NCI-H524 treated with DMSO at 0.1 percent for 48 hours (cell line): ENCODE results near the gene PIGA.

Source experiments
- DNase-seq: peaks from one replicate; lab custom pipeline; 2025; lab: John Stamatoyannopoulos, UW

PIGA gene

DNA sequence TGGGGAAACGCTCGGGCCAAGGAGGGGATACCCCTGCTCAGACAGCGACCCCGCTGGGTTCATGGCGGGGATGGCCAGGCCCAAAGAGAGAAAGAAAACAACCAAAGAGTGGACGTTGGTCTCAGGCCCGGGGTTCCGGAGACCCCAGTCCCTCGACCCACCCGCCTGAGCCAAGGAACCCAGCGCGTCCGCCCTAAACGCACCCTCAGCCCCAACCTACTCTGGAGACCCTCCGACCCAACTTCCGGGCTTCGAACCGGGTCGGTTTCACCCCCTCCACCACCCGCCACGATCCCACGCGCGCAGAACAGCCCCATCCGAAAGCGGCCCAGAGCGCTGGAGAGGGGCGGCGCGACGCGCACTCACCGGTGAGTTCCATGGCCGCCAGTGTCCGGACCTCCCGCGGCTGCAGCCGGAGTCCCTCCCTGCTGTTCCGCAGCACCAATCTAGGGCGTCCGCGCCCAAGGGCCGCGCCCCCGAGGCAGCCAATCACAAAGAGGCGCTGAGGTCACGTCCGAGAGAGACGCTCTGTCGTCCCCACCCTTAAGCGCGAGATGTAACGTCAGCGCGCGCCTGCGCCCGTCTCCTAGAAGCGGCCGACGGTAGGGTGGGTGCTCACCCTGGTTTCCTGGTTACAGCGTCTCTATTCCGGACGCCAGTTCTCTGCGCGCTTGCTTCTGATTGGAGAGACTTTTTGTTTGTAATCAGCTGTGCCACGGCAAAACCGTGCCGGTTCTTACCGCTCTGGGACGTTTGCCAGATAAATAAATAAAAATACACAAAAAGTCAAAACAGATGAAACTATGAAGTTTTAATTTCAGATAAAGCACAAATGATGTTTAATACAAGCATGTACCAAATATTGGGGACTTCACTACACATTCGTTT, at the start of gene PIGA:
PIGA (minus strand) TSS at position 389 of the 888 bp plus-strand sequence. CDS start 3,593 bp downstream, outside the sequence.
- peak; percentile 85 for DNase-seq

DNA sequence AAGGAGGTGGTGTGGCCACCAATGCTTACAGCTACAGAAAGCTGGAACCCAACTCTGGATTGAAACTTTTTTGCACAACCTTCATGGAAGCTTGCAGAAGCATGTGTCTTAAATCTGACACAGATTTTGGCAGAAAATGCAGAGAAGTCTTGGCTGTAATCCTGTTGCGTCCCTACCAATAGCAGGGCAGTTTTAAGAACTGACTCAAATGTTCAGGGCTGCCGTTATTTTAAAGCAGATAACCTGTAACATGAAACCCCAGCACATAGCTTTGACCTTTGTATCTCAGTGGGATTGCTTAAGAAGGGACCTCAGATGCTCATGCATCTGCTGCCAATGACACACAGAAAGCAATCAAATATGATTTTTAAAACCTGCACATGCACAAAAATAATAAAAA, 49.0 kb upstream of the PIGA start, which contains the start of gene VEGFD:
VEGFD (minus strand) TSS at position 110 of the 400 bp plus-strand sequence. CDS start 467 bp downstream, outside the sequence.
- peak; percentile 63 for DNase-seq

- no peak for DNase-seq
These were observed 47.5 kb upstream of the PIGA start for GRCh38 chrX:15382813-15383212.

GRCh38 chrX:15376956-15377355, 41.6 kb upstream of the PIGA start:
- no peak for DNase-seq

DNA sequence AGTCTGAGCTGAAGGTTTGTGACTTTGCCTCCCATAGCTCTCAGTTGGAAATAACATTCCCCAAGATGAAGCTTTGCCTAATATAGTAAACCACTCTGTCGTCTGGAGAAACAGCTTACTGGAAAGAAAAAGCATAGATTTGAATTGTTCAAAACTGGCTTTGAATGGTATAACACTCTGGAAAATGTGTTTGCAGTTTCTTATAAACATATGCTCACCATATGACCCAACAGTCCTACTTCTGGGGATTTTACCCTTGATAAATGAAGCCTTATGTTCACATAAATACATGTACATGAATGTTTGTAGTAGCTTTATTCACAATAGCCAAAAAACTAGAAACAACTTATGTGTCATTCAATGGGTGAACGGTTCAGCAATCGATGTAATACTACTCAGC, 38.7 kb upstream of the PIGA start:
- DNase-seq = no peak

DNA sequence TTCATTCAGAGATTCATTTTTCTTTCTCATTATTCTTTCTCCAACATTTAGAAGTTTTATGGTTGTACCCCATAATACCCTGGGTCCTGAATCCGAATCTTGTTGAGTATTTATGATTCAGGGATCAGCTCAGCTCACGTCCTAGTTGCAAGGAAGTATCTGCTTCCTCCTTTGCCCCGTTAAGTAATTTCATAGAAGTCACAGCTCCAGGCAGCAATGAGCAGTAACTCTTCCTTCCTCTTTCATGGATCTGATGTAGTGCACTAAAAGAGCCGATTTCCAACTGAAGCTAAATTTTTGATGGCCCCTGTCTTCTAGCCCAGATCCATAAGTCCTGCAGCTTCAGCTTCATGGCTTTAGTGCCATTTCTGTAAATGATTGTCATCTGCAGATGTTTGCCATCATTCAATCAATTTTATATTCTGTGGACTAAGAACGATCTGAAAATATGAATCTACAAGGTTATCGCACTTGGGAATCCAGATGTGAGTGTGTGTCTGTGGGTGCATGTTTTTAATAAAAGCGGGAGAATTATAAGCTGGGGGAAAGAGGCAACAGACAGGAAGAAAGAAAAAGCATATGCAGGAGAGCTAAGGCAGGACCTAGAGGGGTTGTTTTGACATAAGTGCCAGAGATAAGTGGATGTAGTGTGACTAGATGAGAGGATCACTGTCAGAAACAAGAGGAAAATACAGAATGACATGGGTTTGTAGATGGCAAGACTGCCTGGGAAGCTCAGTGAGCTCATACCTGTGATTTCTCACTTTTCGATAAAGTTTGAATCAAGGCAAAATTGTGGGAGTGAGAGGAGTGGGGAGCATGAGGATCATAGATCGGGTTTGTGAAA, 31.4 kb upstream of the PIGA start:
- no peak for DNase-seq

DNA sequence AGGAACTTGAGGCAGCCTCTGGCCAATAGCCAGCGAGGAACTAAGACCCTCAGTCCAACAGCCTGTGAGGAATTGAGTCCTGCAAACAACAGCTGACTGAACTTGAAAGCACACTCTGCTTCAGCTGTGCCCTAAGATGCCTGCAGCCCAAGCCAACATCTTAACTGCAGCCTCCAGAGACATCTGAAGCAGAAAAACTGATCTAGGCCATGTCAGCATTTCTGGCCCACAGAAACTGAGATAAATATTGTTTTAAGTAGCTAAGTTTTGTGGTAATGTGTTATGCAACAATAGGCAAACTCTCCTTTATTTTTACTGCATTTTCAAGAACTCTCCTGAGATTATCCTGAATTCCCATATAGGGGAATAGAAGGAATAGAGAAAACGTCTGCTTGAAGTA, 24.4 kb upstream of the PIGA start:
- DNase-seq = no peak

GRCh38 chrX:15358533-15358932, 23.2 kb upstream of the PIGA start:
- no peak for DNase-seq

DNA sequence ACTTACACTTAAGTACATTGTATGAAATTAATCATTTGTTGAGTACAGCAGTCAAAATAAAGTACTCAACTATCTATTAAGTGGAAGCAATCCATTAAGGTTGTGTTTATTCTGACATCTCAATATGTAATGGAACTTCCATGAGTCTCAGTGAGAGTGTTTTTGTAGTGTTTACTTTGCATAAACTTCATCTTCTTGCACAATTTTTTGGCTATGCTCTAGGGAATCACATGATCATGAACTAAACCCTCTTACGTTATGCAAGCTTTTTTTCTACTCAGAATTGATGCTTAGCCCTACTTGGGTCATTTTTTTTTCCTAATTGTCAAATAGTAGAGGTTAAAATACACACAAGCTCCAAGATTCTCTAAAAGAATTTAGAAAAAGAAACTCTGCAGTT, 21.1 kb upstream of the PIGA start:
- DNase-seq = no peak

- DNase-seq = peak; percentile 89
These were observed 15.1 kb upstream of the PIGA start for GRCh38 chrX:15350329-15350996.

GRCh38 chrX:15349046-15349445, 13.7 kb upstream of the PIGA start:
- DNase-seq = peak; percentile 18

DNA sequence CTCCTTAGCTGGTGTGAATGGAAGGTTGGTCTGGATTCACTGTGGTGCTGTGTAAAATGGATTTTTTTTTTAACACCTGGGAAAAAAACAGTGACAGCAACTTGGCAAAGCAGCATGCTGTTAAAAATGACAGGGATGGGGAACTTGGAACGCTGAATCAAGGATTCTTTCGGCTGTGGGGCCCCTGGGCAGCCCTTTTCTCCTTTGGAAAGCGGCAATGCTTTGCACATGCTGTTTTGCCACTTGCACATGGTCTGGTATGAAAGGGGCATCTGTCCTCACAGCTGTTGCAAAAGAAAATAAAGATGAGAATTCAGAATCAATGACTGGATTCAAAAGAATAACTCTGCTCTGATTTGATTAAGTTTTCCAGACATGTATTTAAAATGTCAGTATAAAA, 10.7 kb upstream of the PIGA start:
- DNase-seq = no peak

GRCh38 chrX:15344106-15344505, 8.8 kb upstream of the PIGA start:
- DNase-seq = no peak

GRCh38 chrX:15343075-15343476, 7.8 kb upstream of the PIGA start:
- DNase-seq = no peak

DNA sequence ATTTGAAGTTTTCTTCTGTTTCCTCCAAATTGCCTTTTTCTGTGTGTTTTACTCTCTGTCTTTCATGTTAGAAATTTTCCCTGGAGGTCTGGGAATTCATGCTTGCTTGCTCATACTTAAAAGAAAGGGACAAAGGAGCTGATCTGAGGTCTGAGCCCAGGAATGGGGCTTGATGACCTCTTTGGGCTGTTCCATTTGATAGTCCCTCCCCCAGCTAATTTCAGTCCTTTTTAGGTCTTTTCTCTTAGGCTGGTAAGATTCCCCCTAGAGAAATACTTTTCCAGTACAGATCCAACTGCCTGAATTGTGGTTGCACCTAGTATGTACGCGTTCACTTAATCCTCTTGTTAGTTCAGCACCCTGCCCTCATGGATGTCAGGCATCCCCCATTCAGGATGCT, 5.5 kb upstream of the PIGA start:
- no peak for DNase-seq

DNA sequence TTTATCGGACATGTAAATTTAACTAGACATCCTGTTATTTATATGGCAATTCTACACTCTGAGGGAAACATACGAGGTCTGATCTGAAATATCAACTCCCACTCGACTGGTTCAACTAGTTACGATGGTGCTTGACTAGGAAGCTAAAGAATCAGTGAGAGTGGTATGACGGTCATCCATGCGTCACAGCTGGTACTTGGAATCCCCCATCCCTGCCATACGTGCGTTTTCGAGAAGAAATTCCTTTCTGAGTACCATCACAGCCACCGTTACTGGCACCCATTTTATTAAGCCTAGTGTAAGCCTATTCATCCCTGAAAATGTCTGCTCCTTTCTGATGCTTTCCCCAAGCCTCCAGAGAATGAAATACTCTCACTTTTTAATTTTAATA, 695 bp upstream of the PIGA start:
- DNase-seq = peak; percentile 11

- DNase-seq = no peak
These were observed 762 bp downstream of the PIGA start for GRCh38 chrX:15334561-15334960.

DNA sequence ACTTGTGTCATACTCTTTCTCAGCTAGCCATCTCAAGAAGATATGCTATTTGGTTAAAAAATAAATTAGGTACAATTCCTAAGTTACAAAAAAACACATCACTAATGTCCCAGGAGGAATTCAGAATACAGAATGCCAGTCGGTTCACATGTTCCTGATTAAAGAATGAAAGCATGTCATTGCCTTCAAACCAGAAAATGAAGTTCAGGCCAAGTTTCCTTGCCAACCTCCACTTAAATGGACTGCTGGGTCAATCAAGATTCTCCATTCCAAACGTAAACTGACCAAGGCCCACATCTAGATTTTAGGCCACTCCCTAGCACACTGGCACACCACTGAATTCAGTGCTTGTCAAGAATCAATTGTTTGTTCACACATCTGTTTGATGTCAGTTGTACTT, 6.5 kb downstream of the PIGA start:
- DNase-seq = no peak

DNA sequence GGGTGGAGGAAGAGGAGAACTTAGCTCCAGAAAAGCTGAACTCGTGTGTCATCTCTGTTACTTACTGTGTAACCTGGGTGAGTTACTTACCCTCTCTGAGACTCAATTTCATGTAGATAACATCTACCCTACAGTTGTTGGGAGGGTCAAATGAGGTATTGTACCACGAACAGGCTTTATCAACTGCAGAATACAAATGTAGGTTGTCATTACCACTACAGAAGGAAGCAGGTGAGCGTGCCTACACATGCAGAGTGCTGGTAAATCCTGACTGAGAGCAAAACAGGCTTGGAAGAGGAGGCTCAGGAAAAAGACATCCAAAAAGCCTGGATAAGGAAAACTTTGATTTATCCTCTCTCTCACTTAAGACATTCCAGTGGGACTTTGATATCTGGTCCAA, 7.2 kb downstream of the PIGA start:
- DNase-seq = no peak

GRCh38 chrX:15322472-15322871, 12.9 kb downstream of the PIGA start:
- DNase-seq = no peak

GRCh38 chrX:15322072-15322471, 13.3 kb downstream of the PIGA start:
- no peak for DNase-seq

DNA sequence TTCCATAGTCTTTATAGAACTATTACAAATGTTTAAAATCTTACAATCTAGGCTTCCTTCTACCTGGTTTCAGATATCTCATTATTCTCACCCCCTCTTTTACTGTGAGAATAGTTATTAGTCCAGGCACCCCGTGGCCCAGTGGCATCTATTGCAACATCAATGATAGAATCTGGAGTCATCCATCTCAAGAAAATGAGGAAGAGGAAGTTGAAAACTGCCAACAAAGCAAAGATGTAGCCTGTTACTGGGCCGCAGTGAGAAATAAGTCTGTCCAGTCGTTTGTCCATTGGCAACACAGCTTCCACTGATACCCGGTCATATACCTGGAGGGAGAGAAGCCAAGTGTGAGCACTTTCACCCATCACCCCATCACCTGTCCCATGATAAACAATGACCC, 13.9 kb downstream of the PIGA start:
- DNase-seq = no peak
